SK-N-SH treated with all-trans-retinoic acid at 6 μM for 48 hours (cell line): ENCODE data around the gene ERCC8.

Experiments
- ARNTL ChIP-seq: fragments of 450-650 bp; formaldehyde crosslinking; IDR thresholded peaks from 2 replicates; pipeline ENCODE4 v1.5.0; 2020; ENCODE audit warnings: low read depth, mild to moderate bottlenecking, moderate library complexity, borderline replicate concordance
- BACH2 ChIP-seq: fragments of 250-450 bp; sonication (Bioruptor Pico); IDR thresholded peaks from 2 replicates; pipeline ENCODE4 v1.9.0; 2021; ENCODE audit warnings: mild to moderate bottlenecking, borderline replicate concordance
- CREB5 ChIP-seq: fragments of 250-450 bp; sonication (Bioruptor Pico); IDR thresholded peaks from 2 replicates; pipeline ENCODE4 v1.5.1; 2020; ENCODE audit warnings: low read depth, mild to moderate bottlenecking, moderate library complexity
- CSDC2 ChIP-seq: fragments of 250-450 bp; sonication (Bioruptor Pico); IDR thresholded peaks from 2 replicates; pipeline ENCODE4 v1.5.0; 2020; ENCODE audit warnings: mild to moderate bottlenecking, moderate library complexity
- CSRNP3 ChIP-seq: fragments of 250-450 bp; sonication (Bioruptor Pico); IDR thresholded peaks from 2 replicates; pipeline ENCODE4 v1.5.1; 2021; ENCODE audit warnings: mild to moderate bottlenecking, moderate library complexity
- GLIS3 ChIP-seq: fragments of 250-450 bp; sonication (Bioruptor Pico); IDR thresholded peaks from 2 replicates; pipeline ENCODE4 v1.5.0; 2020; ENCODE audit warnings: mild to moderate bottlenecking, moderate library complexity
- OSR1 ChIP-seq: fragments of 250-450 bp; sonication (Bioruptor Pico); IDR thresholded peaks from 2 replicates; pipeline ENCODE4 v1.8.0; 2022; ENCODE audit warnings: moderate library complexity, mild to moderate bottlenecking, inconsistent platforms
- PATZ1 ChIP-seq: fragments of 250-450 bp; sonication (Bioruptor Pico); IDR thresholded peaks from 2 replicates; pipeline ENCODE4 v1.8.0; 2020; ENCODE audit warnings: mild to moderate bottlenecking, moderate library complexity, borderline replicate concordance
- POU6F1 ChIP-seq: fragments of 250-450 bp; sonication (Bioruptor Pico); IDR thresholded peaks from 2 replicates; pipeline ENCODE4 v1.8.0; 2021; ENCODE audit warnings: low read depth, mild to moderate bottlenecking, moderate library complexity, borderline replicate concordance
- PPARA ChIP-seq: fragments of 250-450 bp; sonication (Bioruptor Pico); IDR thresholded peaks from 2 replicates; pipeline ENCODE4 v1.5.0; 2020; ENCODE audit warnings: mild to moderate bottlenecking, borderline replicate concordance
- RARB ChIP-seq: fragments of 250-450 bp; sonication (Bioruptor Pico); IDR thresholded peaks from 2 replicates; pipeline ENCODE4 v1.8.0; 2021; ENCODE audit warnings: mild to moderate bottlenecking, moderate library complexity
- SNAI2 ChIP-seq: fragments of 250-450 bp; sonication (Bioruptor Pico); IDR thresholded peaks from 2 replicates; pipeline ENCODE4 v1.5.0; 2020; ENCODE audit warnings: mild to moderate bottlenecking, moderate library complexity
- TOX ChIP-seq: fragments of 250-450 bp; sonication (Bioruptor Pico); IDR thresholded peaks from 2 replicates; pipeline ENCODE4 v1.8.0; 2021; ENCODE audit warnings: mild to moderate bottlenecking, moderate library complexity, borderline replicate concordance
- ZNF565 ChIP-seq: fragments of 450-650 bp; formaldehyde crosslinking; conservative IDR thresholded peaks from 2 replicates; pipeline ENCODE4 v1.5.0; 2020; ENCODE audit warnings: low read depth, mild to moderate bottlenecking, moderate library complexity

GRCh38 chr5:60903356-60903755 lies 41.5 kb downstream of the ERCC8 start:
- no peak for TF ChIP-seq BACH2 (CRISPR knock-in tag)
- TF ChIP-seq PATZ1 (CRISPR knock-in tag): no peak
- TF ChIP-seq CSDC2 (CRISPR knock-in tag): no peak
- no peak for TF ChIP-seq CREB5 (CRISPR knock-in tag)
- no peak for TF ChIP-seq ZNF565
- no peak for TF ChIP-seq POU6F1
- TF ChIP-seq ARNTL (CRISPR knock-in tag): no peak
- TF ChIP-seq OSR1 (CRISPR knock-in tag): no peak
- TF ChIP-seq SNAI2 (CRISPR knock-in tag): no peak
- TF ChIP-seq RARB (CRISPR knock-in tag): no peak
- no peak for TF ChIP-seq CSRNP3 (CRISPR knock-in tag)
- no peak for TF ChIP-seq TOX (CRISPR knock-in tag)
- TF ChIP-seq PPARA (CRISPR knock-in tag): no peak
- TF ChIP-seq GLIS3 (CRISPR knock-in tag): no peak
